Measurements from ENCODE around the gene DOK1.
A peak's percentile ranks its signal among the peaks of the same experiment; 100 is the strongest.

Gene DOK1

GRCh38 chr2:74548900-74549826 is 5.4 kb upstream of the DOK1 start:
- peak overlapping the region; percentile 53; the same call in 1 of the 2 replicates for H3K4me3 ChIP-seq (ENCODE audit: low read length)
- no peak for TF ChIP-seq ZNF274 (IDR thresholded peaks at IDR 0.05; ENCODE audit: low read depth, low read length)

DNA sequence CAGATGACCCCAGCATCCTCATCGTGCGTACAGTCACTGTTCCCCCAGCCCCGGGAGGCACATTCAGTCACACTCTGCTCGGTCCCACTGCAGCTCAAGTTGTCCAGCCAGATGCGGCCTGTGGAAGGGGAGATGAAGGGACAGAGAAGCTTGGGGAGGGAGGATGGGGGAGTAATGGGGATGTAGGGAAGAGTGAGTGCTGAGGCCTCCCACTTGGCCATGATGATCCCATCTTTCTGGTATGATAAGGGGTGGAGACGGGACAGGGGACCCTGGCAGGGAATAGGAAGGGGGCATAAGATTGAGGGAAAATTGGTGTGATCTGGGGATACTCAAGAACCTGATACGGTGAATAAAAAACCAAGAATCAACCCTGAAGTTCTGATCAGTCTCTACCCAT is 4.3 kb upstream of the DOK1 start:
- peak overlapping the region; percentile 53; the same call in 1 of the 2 replicates for H3K4me3 ChIP-seq (ENCODE audit: low read length)

GRCh38 chr2:74551530-74551929 is 3.0 kb upstream of the DOK1 start:
- TF ChIP-seq ZNF274 (IDR thresholded peaks at IDR 0.05; ENCODE audit: low read depth, low read length) = no peak
- peak overlapping the region; percentile 48; the same call in 1 of the 2 replicates for H3K4me3 ChIP-seq (ENCODE audit: low read length)

More for the DNA sequence above, 4.3 kb upstream of the DOK1 start:
- no peak for TF ChIP-seq ZNF274 (IDR thresholded peaks at IDR 0.05; ENCODE audit: low read depth, low read length)

DNA sequence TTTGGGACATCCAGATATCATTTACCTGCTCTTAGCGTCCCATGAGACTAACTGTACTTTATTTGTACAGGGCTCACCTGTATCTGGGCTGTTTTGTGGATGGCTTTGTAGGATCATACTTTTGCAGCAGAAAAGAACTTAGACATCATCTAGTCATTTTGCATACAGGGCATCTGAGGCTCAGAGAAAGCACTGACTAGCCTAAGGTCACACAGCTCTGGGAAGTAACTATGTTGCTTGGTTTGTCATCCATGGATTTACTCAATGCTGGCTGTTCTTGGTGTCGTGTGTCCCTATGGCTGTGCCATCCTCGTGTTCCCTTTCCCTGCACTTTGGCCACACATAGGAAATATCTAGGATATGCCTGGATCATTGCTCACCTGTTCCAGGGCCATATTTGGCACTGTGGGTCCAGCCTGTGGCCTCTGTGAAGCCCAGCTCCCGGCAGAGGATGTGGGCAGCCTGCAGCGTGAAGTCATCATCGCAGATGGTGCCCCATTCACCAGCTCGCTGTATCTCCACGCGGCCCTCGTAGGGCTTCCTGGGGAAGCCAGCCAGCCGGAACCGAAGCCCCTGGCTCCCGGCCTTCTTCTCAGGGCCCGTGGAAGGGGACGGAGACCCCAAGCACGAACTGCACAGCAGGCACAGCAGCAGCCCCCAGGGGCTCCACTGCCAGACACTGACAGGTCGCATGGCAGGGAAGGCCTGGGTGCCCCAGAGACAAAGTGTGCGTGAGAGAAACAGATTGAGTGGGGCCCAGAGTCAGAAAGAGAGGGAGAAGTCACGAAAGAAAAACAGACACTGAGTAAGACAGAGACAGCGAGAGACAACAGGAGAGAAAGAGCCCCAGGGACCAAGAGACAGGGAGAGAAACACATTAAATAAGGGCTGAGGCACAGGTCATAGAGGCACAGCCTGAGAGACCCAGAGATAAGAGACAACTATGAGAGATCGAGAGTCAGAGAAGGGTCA is 2.3 kb upstream of the DOK1 start:
- TF ChIP-seq ZNF274 (IDR thresholded peaks at IDR 0.05; ENCODE audit: low read depth, low read length) = no peak
- peak overlapping the region; percentile 48; the same call in 1 of the 2 replicates for H3K4me3 ChIP-seq (ENCODE audit: low read length)

- H3K4me3 ChIP-seq (ENCODE audit: low read length) = peak overlapping the region; percentile 96; the same call in 1 of the 2 replicates
- no peak for TF ChIP-seq ZNF274 (IDR thresholded peaks at IDR 0.05; ENCODE audit: low read depth, low read length)
Measured at GRCh38 chr2:74552914-74553811, 1.4 kb upstream of the DOK1 start.

DNA sequence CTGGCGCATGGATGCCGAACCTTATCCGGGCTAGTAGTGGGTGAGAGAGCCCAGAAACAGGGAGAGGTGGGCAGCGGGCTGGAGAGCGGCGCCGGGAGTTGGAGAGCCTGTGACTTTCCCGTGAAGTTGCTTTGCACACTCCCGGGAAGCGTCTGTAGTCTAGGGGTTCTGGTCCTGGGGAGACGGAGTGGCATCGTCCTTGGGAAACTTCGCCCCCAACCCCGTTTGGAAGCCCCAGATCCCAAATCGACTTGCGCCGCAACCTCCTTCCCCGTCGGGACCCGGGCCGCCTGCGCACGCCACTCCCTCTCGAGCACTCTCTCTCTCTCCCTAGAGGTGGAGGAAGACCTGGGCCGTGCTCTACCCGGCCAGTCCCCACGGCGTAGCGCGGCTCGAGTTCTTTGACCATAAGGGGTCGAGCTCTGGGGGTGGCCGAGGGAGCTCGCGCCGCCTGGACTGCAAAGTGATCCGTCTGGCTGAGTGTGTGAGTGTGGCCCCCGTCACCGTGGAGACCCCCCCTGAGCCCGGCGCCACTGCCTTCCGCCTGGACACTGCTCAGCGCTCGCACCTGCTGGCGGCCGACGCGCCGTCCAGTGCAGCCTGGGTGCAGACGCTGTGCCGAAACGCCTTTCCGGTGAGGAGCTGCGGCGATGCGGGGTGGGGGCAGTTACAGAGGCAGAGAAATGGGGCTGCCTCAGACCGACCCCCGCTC is 456 bp downstream of the DOK1 start:
- peak overlapping the region; percentile 96 for H3K4me3 ChIP-seq (ENCODE audit: low read length)

DNA sequence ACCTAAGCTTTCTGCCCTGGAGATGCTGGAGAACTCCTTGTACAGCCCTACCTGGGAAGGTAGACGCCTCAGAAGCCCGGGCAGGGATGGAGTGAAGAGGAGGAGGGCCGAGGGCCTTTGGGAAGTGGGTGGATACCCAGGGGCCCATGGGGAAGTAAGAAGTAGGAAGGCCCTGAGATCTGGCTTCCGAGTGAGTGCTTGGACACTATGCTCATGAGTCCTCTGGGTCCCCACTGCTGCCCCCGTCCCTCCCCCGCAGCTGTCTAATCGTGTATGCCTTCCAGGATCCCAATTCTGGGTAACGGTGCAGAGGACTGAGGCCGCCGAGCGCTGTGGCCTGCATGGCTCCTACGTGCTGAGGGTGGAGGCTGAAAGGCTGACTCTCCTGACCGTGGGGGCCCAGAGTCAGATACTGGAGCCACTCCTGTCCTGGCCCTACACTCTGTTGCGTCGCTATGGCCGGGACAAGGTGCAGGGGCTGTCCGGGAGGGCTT is 1.1 kb downstream of the DOK1 start:
- peak overlapping the region; percentile 96; the same call in 1 of the 2 replicates for H3K4me3 ChIP-seq (ENCODE audit: low read length)
- no peak for TF ChIP-seq ZNF274 (IDR thresholded peaks at IDR 0.05; ENCODE audit: low read depth, low read length)

More for the DNA sequence above, 456 bp downstream of the DOK1 start:
- TF ChIP-seq ZNF274 (IDR thresholded peaks at IDR 0.05; ENCODE audit: low read depth, low read length) = no peak

DNA sequence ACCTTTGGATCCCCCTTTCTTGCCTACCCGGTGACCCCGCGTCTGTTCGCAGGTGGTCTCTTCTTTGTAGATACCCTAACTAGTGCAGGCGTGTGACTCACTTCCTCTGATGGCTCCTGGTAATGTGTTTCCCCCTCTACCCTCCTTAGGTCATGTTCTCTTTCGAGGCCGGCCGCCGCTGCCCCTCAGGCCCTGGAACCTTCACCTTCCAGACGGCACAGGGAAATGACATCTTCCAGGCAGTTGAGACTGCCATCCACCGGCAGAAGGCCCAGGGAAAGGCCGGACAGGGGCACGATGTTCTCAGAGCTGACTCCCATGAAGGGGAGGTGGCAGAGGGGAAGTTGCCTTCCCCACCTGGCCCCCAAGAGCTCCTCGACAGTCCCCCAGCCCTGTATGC is 1.6 kb downstream of the DOK1 start:
- TF ChIP-seq ZNF274 (IDR thresholded peaks at IDR 0.05; ENCODE audit: low read depth, low read length) = no peak
- H3K4me3 ChIP-seq (ENCODE audit: low read length) = peak overlapping the region; percentile 96; the same call in 1 of the 2 replicates

GRCh38 chr2:74556831-74557370 is 2.4 kb downstream of the DOK1 start:
- no peak overlapping the region for H3K4me3 ChIP-seq (ENCODE audit: low read length)
- no peak for TF ChIP-seq ZNF274 (IDR thresholded peaks at IDR 0.05; ENCODE audit: low read depth, low read length)

- no peak overlapping the region for H3K4me3 ChIP-seq (ENCODE audit: low read length)
- no peak for TF ChIP-seq ZNF274 (IDR thresholded peaks at IDR 0.05; ENCODE audit: low read depth, low read length)
Measured at GRCh38 chr2:74558284-74559230, 4.0 kb downstream of the DOK1 start.

GRCh38 chr2:74559912-74560311 is 5.4 kb downstream of the DOK1 start:
- TF ChIP-seq ZNF274 (IDR thresholded peaks at IDR 0.05; ENCODE audit: low read depth, low read length) = no peak
- no peak overlapping the region for H3K4me3 ChIP-seq (ENCODE audit: low read length)

Data from GM08714 (cell line).